ENCODE measurements around the gene HAAO.
A peak's percentile ranks its signal among the peaks of the same experiment; 100 is the strongest.
"Not testable (repeated sequence)": the region's sequence is repeated elsewhere in the genome, so short reads cannot be mapped to it uniquely, and the experiment has no call there.

Gene HAAO

DNA sequence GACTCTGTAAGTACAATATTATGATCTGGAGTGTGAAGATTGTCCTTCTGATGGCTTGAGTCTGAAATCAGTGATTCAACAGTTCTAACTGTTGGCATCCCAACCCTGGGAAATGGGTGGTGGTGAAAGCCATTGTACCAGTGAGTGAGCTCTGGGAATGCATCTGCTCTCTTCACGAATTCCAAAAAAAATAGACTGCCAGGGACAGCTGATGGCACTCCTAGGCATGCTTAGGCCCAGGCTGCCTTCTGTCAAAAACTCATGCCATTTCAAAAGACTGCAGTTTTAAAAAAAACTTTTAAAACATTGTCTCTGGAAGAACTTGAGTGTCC, 48.8 kb downstream of the HAAO start:
- DNase-seq, result no peak

GRCh38 chr2:42742740-42743658, 49.4 kb downstream of the HAAO start:
- no peak for DNase-seq

GRCh38 chr2:42741140-42741539, 51.2 kb downstream of the HAAO start:
- DNase-seq, result no peak

DNA sequence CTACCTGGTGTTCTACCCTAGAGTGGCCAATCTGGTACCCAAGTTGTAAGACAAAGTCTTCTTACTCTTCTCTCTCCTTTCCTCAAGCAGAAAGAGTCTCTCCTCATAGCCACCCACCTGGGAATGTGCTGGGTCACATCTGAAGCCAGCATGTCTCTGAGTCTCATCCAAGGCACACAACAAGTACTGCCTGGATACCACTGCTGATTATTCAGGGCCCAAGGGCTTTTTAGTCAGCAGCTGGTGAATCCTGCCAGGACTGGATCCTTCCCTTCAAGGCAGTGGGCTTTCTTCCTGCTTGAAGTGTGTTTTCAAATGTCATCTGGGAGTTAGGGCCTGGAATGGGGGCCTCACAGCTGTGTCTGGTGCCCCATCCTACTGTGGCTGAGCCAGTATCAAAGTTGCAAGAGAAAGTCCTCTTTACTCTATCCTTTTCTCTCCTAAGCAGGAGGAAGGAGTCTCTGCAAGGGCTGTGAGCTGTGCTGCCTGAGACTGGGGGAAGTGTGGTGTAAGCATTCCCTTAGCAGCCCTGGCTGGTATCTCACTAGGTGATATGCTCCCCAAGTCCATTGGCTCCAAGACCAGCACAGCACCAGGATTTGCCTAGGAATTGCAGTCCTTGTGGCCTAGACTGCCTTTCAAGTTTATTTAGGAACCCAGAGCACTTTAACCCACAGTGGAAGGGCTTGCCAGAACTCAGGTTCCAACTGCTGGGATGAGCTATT, 55.6 kb downstream of the HAAO start:
- no peak for DNase-seq

DNA sequence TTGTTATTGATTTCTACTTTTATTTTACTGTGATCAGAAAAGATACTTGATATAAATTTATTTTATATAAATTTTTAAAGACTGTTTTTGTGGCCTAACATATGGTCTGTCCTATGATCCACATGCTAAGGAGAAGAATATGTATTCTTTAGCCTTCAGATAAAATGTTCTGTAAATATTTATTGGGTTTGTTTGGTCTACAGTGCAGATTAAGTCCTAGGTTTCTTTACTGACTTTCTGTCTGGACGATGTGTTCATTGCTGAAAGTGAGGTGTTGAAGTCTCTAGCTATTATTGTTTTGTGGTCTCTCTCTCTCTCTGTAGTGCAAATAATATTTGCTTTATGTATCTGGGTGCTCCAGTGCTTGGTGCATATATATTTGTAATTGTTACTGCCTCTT, 58.5 kb downstream of the HAAO start:
- no peak for DNase-seq

GRCh38 chr2:42731316-42731715, 61.1 kb downstream of the HAAO start:
- not testable (repeated sequence) for DNase-seq

GRCh38 chr2:42726680-42727079, 65.7 kb downstream of the HAAO start:
- DNase-seq, result no peak

- no peak for DNase-seq
Observed at GRCh38 chr2:42725657-42726056, 66.7 kb downstream of the HAAO start.

DNA sequence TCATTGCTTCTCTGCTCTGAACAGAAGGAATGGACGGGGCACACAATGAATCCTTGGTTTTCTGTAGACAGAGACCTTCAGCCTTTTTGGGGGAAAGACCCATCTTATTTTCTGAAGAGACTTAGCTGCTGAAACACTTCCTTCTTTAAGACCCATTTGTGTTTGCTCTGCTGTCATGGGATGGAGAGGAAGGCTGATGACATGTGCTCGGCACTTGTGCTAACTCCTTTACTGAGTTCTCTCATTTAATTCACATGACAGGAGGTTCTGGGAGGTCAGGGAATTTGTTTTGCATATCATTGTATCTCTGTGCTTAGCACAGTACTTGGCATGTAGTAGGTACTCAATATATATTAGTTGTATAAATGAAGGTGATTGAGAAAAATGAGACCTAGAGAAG, 67.5 kb downstream of the HAAO start:
- DNase-seq, result no peak

DNA sequence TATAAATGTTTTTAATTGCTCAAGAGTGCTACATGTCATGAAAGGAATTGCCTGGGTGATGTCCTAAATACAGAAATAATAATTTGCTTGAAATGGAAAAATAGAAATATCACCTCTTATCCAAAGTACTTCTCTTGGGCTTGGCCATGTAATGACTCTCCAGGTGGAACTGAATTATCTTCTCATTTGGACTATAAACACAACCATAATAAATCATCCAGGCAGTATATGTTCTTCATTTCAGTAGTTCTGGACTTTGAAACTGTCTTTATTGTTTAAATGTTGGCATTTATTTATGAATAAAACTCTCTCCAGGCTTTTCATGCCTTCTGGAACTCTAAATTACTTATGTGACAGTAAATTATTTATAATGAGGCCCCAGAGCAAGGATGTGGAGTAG, 68.9 kb downstream of the HAAO start:
- no peak for DNase-seq

GRCh38 chr2:42722320-42723190, 69.8 kb downstream of the HAAO start:
- peak; percentile 34 for DNase-seq

DNA sequence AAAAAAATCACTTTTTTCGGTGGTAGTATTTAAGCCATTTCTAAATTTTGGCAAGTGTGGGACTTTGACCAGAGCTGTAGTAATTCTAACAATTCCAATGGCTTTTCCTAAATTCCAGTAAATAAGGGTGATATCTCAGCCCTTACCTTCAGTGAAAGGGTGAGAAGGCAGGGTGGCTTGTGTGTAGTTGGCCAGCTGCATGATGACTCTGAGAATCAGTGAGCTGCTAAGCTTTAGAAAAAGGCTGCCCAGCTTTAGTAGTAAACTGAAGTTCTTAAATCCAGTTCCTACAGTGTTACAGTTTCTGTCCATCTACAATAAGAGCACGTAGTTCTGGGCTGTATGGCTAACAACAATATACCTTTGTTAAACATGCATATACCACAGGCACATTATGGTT, 70.5 kb downstream of the HAAO start:
- no peak for DNase-seq
